ENCODE results near the gene SPRY1.

Gene SPRY1

GRCh38 chr4:123412091-123412505 lies 15.5 kb downstream of the SPRY1 start:
- DNase-seq, result no peak

- no peak for DNase-seq
These were observed 16.3 kb downstream of the SPRY1 start for GRCh38 chr4:123412700-123413512.

- no peak for DNase-seq
These were observed 19.0 kb downstream of the SPRY1 start for GRCh38 chr4:123415576-123415975.

- DNase-seq, result no peak
These were observed 19.4 kb downstream of the SPRY1 start for GRCh38 chr4:123415977-123416376.

- no peak for DNase-seq
These were observed 21.2 kb downstream of the SPRY1 start for GRCh38 chr4:123417813-123418212.

GRCh38 chr4:123418351-123418931 lies 21.8 kb downstream of the SPRY1 start:
- peak; percentile 26 for DNase-seq

- DNase-seq, result no peak
These were observed 23.5 kb downstream of the SPRY1 start for GRCh38 chr4:123419885-123420755.

GRCh38 chr4:123421227-123421936 lies 24.8 kb downstream of the SPRY1 start:
- DNase-seq, result no peak

- DNase-seq, result no peak
These were observed 25.6 kb downstream of the SPRY1 start for GRCh38 chr4:123421937-123422781.

- no peak for DNase-seq
These were observed 27.2 kb downstream of the SPRY1 start for GRCh38 chr4:123423819-123424218.

GRCh38 chr4:123427951-123428350 lies 31.4 kb downstream of the SPRY1 start:
- DNase-seq, result no peak

- no peak for DNase-seq
These were observed 33.4 kb downstream of the SPRY1 start for GRCh38 chr4:123430031-123430430.

GRCh38 chr4:123430501-123430900 lies 33.9 kb downstream of the SPRY1 start:
- DNase-seq, result no peak

- no peak for DNase-seq
These were observed 37.0 kb downstream of the SPRY1 start for GRCh38 chr4:123433573-123433972.

- no peak for DNase-seq
These were observed 37.4 kb downstream of the SPRY1 start for GRCh38 chr4:123433976-123434375.

- no peak for DNase-seq
These were observed 38.9 kb downstream of the SPRY1 start for GRCh38 chr4:123435246-123436113.

- no peak for DNase-seq
These were observed 41.4 kb downstream of the SPRY1 start for GRCh38 chr4:123438031-123438430.

GRCh38 chr4:123443401-123444289 lies 47.0 kb downstream of the SPRY1 start:
- DNase-seq, result no peak

GRCh38 chr4:123444290-123444731 lies 47.7 kb downstream of the SPRY1 start:
- DNase-seq, result no peak
